Activated naive CD4-positive, alpha-beta T cell treated with anti-CD3 and anti-CD28 coated beads for 36 hours (primary cell): ENCODE data around the gene PCDHB13. TPM values are rescaled to one million over a fixed set of nuclear protein-coding genes. Genes with fewer than 3 reads are reported as not detected.
"Not testable (repeated sequence)": the region's sequence is repeated elsewhere in the genome, so short reads cannot be mapped to it uniquely, and the experiment has no call there.

Experiments used
- CTCF ChIA-PET: fragments of 350-600 bp; sonication (Branson Sonifier 250); formaldehyde crosslinking; loops from one replicate; lab custom pipeline; 2021; ENCODE audit warnings: antibody characterized with exemption; lab: Charles Lee
- DNase-seq: peaks from one replicate; pipeline ENCODE4 v3.0.0-alpha.2; 2020
- H3K27ac Mint-ChIP-seq: one replicate; pipeline ENCODE4 v1.8.0; 2021; ENCODE audit warnings: mild to moderate bottlenecking, mixed read lengths
- H3K27me3 Mint-ChIP-seq: one replicate; pipeline ENCODE4 v1.8.0; 2021; ENCODE audit warnings: low read depth, mixed read lengths
- H3K36me3 Mint-ChIP-seq: one replicate; pipeline ENCODE4 v1.8.0; 2021; ENCODE audit warnings: low read depth, mixed read lengths
- H3K4me1 Mint-ChIP-seq: one replicate; pipeline ENCODE4 v1.8.0; 2021; ENCODE audit warnings: low read depth, mixed read lengths
- H3K4me3 Mint-ChIP-seq: one replicate; pipeline ENCODE4 v1.8.0; 2021; ENCODE audit warnings: mild to moderate bottlenecking, moderate library complexity, mixed read lengths
- H3K9me3 Mint-ChIP-seq: one replicate; pipeline ENCODE4 v1.8.0; 2021; ENCODE audit warnings: mixed read lengths
- intact Hi-C: fragments of 100-400 bp; cut with micrococcal nuclease; formaldehyde crosslinking; loops from one replicate; pipeline ENCODE4 v1.15.1; 2023
- total RNA-seq, 2 experiments: library from RNA; stranded (reverse); gene quantifications; one replicate each; pipeline ENCODE4 v1.2.3, GENCODE V29; 2021

The PCDHB13 gene
- total RNA-seq, result not detected

DNA sequence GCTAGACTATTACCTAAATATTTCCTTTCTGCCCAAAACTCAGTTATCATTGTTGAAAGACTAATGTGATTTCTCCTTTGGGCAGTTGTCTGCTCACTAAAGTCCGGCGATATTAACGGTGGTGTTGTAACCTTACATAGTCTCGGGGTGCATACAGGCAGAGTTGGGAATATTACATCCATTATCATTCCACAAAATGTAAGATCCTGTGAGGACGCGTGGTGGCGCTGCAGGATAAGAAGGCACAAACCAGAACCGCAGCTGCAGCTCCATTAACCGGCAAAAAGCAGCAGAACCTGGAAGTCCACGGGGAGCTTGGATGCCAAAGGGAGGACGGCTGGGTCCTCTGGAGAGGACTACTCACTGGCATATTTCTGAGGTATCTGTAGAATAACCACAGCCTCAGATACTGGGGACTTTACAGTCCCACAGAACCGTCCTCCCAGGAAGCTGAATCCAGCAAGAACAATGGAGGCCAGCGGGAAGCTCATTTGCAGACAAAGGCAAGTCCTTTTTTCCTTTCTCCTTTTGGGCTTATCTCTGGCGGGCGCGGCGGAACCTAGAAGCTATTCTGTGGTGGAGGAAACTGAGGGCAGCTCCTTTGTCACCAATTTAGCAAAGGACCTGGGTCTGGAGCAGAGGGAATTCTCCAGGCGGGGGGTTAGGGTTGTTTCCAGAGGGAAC is at the start of gene PCDHB13:
PCDHB13 (plus strand) TSS at position 264 of the 684 bp plus-strand sequence; CDS start at position 469, 205 bp downstream.
- DNase-seq, result peak; percentile 61
- CTCF ChIA-PET, result interaction anchor here (0.6 to 1.6 kb wide), 2 partner anchors 14 to 78 kb away, joined by 4 read pairs; partner anchors contain the start of gene PCDHB11
- H3K36me3 Mint-ChIP-seq, result peaks cover 20% of the 10 kb centered on the region
- H3K9me3 Mint-ChIP-seq, result peaks cover 25% of the 10 kb centered on the region
- H3K27ac Mint-ChIP-seq, H3K4me3 Mint-ChIP-seq, H3K4me1 Mint-ChIP-seq: not testable (repeated sequence)
- H3K27me3 Mint-ChIP-seq, result peaks cover 58% of the 10 kb centered on the region
- intact Hi-C loops, result loop anchor here (10.0 kb wide), 1 partner anchor 161 kb away; the partner anchor contains the start of genes PCDHGA6 and PCDHGB3

GRCh38 chr5:141172381-141173204 is 41.1 kb upstream of the PCDHB13 start, which contains the start of gene PCDHB7:
TSS of gene PCDHB7 (plus strand) at chr5:141172644. CDS start at chr5:141172836, 192 bp downstream.
- CTCF ChIA-PET, result interaction anchor here (0.7 to 1.4 kb wide), 2 partner anchors 248 to 1065 kb away, joined by 3 read pairs; partner anchors contain the start of gene PCDHGA11

GRCh38 chr5:141174291-141175104 is 39.2 kb upstream of the PCDHB13 start:
- H3K36me3 Mint-ChIP-seq, CTCF ChIA-PET, H3K4me3 Mint-ChIP-seq, DNase-seq, H3K9me3 Mint-ChIP-seq, H3K4me1 Mint-ChIP-seq, H3K27ac Mint-ChIP-seq: not testable (repeated sequence)
- peaks cover 29% of the 10 kb centered on the region for H3K27me3 Mint-ChIP-seq
- intact Hi-C loops, result loop anchor here (5.0 kb wide), 1 partner anchor 92 kb away; no protein-coding TSS in a partner anchor

More at GRCh38 chr5:141172381-141173204, 41.1 kb upstream of the PCDHB13 start, which contains the start of gene PCDHB7:
- H3K36me3 Mint-ChIP-seq, result peaks cover 5% of the 10 kb centered on the region
- H3K9me3 Mint-ChIP-seq, result peaks cover 10% of the 10 kb centered on the region
- H3K27ac Mint-ChIP-seq, result no peak within 1 kb of the TSS
- peaks cover 41% of the 10 kb centered on the region for H3K27me3 Mint-ChIP-seq
- DNase-seq, result peak; percentile 58
- intact Hi-C loops, result loop anchor here (5.0 kb wide), 1 partner anchor 90 kb away; no protein-coding TSS in a partner anchor
- no peaks in the 10 kb centered on the region for H3K4me1 Mint-ChIP-seq
- H3K4me3 Mint-ChIP-seq, result no peak within 1 kb of the TSS

- Mint-ChIP-seq H3K36me3 (peaks cover 7% of the 10 kb centered on the region), H3K9me3 (peaks cover 9% of the 10 kb centered on the region), H3K27me3 (peaks cover 28% of the 10 kb centered on the region), H3K27ac (no peak overlapping the region), H3K4me1 (no peaks in the 10 kb centered on the region), H3K4me3 (no peak overlapping the region)
- intact Hi-C loops, result no loop called here
- no peak for DNase-seq
- CTCF ChIA-PET, result no interaction called here
Observed at GRCh38 chr5:141175933-141176332, 37.8 kb upstream of the PCDHB13 start.

GRCh38 chr5:141177577-141178191 is 36.0 kb upstream of the PCDHB13 start, which contains the start of gene PCDHB8:
TSS of gene PCDHB8 (plus strand) at chr5:141177790. CDS start at chr5:141178035, 245 bp downstream.
- H3K4me3 Mint-ChIP-seq, DNase-seq, H3K4me1 Mint-ChIP-seq, H3K27ac Mint-ChIP-seq, H3K9me3 Mint-ChIP-seq, intact Hi-C loops: not testable (repeated sequence)
- H3K36me3 Mint-ChIP-seq, result peaks cover 10% of the 10 kb centered on the region
- CTCF ChIA-PET, result interaction anchor here (0.7 to 1.2 kb wide), 4 partner anchors 9 to 288 kb away, joined by 3 to 6 read pairs (median 4); partner anchors contain the start of gene PCDHB9
- peaks cover 31% of the 10 kb centered on the region for H3K27me3 Mint-ChIP-seq

DNA sequence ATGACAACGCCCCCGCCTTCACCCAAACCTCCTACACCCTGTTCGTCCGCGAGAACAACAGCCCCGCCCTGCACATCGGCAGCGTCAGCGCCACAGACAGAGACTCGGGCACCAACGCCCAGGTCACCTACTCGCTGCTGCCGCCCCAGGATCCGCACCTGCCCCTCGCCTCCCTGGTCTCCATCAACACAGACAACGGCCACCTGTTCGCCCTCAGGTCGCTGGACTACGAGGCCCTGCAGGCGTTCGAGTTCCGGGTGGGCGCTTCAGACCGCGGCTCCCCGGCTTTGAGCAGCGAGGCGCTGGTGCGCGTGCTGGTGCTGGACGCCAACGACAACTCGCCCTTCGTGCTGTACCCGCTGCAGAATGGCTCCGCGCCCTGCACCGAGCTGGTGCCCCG is 34.3 kb upstream of the PCDHB13 start:
- H3K27ac Mint-ChIP-seq, DNase-seq, H3K9me3 Mint-ChIP-seq, CTCF ChIA-PET, H3K4me1 Mint-ChIP-seq, intact Hi-C loops, H3K4me3 Mint-ChIP-seq: not testable (repeated sequence)
- Mint-ChIP-seq H3K27me3 (peaks cover 29% of the 10 kb centered on the region), H3K36me3 (peaks cover 13% of the 10 kb centered on the region)

DNA sequence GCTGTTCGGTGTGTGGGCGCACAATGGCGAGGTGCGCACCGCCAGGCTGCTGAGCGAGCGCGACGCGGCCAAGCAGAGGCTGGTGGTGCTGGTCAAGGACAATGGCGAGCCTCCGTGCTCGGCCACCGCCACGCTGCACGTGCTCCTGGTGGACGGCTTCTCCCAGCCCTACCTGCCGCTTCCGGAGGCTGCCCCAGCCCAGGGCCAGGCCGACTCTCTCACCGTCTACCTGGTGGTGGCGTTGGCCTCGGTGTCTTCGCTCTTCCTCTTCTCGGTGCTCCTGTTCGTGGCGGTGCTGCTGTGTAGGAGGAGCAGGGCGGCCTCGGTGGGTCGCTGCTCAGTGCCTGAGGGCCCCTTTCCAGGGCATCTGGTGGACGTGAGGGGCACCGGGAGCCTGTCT is 33.8 kb upstream of the PCDHB13 start:
- H3K4me3 Mint-ChIP-seq, H3K4me1 Mint-ChIP-seq, H3K27ac Mint-ChIP-seq, CTCF ChIA-PET, DNase-seq: not testable (repeated sequence)
- Mint-ChIP-seq H3K27me3 (peaks cover 30% of the 10 kb centered on the region), H3K36me3 (peaks cover 11% of the 10 kb centered on the region), H3K9me3 (peaks cover 10% of the 10 kb centered on the region)
- intact Hi-C loops, result loop anchor here (10.0 kb wide), 1 partner anchor 375 kb away; no protein-coding TSS in a partner anchor

GRCh38 chr5:141180313-141180712 is 33.4 kb upstream of the PCDHB13 start:
- H3K4me3 Mint-ChIP-seq, result no peak overlapping the region

GRCh38 chr5:141182248-141182647 is 31.5 kb upstream of the PCDHB13 start, which contains the start of gene PCDHB16:
TSS of gene PCDHB16 (plus strand) at chr5:141182387. CDS start at chr5:141182560, 173 bp downstream.
- intact Hi-C loops, result loop anchor here (10.0 kb wide), 1 partner anchor 373 kb away; no protein-coding TSS in a partner anchor
- Mint-ChIP-seq H3K27ac (no peak within 1 kb of the TSS), H3K27me3 (peaks cover 31% of the 10 kb centered on the region), H3K4me1 (peaks cover 2% of the 10 kb centered on the region), H3K9me3 (peaks cover 8% of the 10 kb centered on the region), H3K4me3 (no peak within 1 kb of the TSS), H3K36me3 (peaks cover 8% of the 10 kb centered on the region)
- DNase-seq, result peak; percentile 23
- CTCF ChIA-PET, result interaction anchor here (0.6 to 1.1 kb wide), 3 partner anchors 15 to 382 kb away, joined by 3 read pairs; partner anchors contain the start of gene PCDHGA12

More at GRCh38 chr5:141180313-141180712, 33.4 kb upstream of the PCDHB13 start:
- Mint-ChIP-seq H3K27ac (no peak overlapping the region), H3K36me3 (peaks cover 8% of the 10 kb centered on the region), H3K27me3 (peaks cover 27% of the 10 kb centered on the region), H3K4me1 (no peaks in the 10 kb centered on the region), H3K9me3 (peaks cover 8% of the 10 kb centered on the region)
- intact Hi-C loops, result loop anchor here (10.0 kb wide), 1 partner anchor 374 kb away; no protein-coding TSS in a partner anchor
- CTCF ChIA-PET, result no interaction called here
- no peak for DNase-seq

- CTCF ChIA-PET, result not testable (repeated sequence)
Observed at GRCh38 chr5:141184117-141184855, 29.4 kb upstream of the PCDHB13 start.

More at GRCh38 chr5:141184117-141184855, 29.4 kb upstream of the PCDHB13 start:
- Mint-ChIP-seq H3K27me3 (peaks cover 39% of the 10 kb centered on the region), H3K36me3 (peaks cover 13% of the 10 kb centered on the region), H3K9me3 (peaks cover 14% of the 10 kb centered on the region)
- H3K27ac Mint-ChIP-seq, DNase-seq, H3K4me3 Mint-ChIP-seq, H3K4me1 Mint-ChIP-seq: not testable (repeated sequence)
- intact Hi-C loops, result loop anchor here (10.0 kb wide), 1 partner anchor 371 kb away; no protein-coding TSS in a partner anchor
